HG03039 (cell line): ENCODE data around the gene TNFRSF4.
"Not testable (repeated sequence)": the region's sequence is repeated elsewhere in the genome, so short reads cannot be mapped to it uniquely, and the experiment has no call there.

ENCODE experiments used
- ATAC-seq: cut with Tn5 transposase; IDR thresholded peaks from one replicate; pipeline ENCODE4 v1.9.1; 2021; ENCODE audit warnings: mild to moderate bottlenecking, moderate library complexity; ENCODE audit not compliant: unreplicated experiment

The TNFRSF4 gene

DNA sequence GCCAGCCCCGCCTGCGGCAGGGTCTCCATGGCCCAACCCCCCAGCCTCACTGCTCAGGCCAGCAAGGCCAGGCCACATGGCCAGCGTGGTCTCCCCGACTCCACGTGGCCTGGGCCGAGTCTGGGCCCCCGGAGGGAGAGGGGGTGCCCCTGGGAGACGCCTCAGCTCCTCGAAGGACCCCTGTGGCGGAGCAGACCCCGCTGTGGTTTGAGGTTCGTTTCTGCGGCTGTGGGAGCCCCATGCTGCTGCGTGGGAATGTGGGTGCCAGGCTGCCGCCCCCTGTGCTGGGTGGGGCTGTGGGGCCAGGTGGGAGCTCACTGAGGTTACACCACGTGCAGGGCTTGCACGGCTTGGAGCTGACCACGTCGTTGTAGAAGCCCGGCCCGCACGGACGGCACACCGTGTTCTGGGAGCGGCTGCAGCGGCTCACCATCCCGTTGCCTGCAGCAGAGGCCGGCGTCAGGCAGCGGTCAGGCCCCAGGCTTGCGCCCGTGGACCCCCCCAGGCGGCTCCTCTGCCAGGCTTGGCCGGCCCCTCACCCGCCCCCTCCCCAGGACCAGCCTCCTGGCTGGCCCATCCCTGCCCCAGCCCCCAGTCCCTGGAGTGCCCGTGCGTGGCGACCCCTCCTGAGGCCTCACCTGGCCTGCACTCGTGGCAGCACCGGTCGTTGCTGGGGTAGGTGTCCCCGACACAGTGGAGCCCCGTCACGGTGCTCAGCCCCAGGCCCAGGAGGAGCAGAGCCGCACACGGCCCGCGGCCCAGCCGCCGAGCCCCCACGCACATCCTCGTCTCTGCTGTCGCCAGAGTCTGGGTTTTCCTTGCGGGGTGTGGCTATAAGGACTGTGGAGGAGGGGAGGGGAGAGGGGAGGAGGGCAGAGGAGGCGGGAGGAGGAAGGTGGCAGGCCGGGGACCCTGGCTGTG lies at the start of gene TNFRSF4:
TSS of gene TNFRSF4 (minus strand) at position 809 of the 921 bp plus-strand sequence. CDS start at position 783, 26 bp downstream.
- ATAC-seq = no peak

DNA sequence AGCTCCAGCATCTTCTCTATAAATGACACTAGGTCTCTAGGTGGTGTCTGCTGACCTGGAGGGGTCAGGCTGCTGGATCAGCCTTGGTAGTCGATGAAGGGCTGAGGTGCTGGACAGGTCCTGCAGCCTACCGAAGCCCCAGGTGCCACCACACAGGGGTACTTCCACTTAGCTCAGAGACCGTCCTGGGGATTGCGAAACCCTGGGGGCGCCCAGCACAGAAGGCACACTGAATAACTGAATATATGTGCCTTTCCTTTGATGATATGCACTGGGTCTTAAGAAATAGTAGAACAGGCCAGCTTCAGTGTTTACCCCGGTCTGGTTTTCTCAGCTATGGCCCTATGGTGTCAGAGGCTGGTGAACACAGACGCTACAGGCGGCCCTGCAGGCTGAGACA lies 48.8 kb upstream of the TNFRSF4 start:
- no peak for ATAC-seq

DNA sequence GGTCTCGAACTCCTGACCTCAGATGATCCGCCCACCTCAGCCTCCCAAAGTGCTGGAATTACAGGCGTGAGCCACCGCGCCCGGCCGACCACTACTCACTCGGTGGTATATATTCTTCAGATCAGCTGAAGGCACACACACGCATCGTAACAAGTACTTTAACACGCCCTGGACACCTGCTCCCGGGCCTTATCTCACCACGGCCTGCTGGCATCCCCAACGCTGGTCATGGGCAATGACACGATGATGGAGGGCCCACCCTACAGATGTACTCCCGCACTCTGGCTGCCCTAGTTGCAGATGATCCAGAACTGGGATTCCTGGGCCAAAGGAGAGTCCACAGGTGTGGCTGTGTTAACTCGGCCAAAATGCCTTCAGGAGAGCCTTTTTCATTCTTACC lies 48.1 kb upstream of the TNFRSF4 start:
- ATAC-seq = no peak

DNA sequence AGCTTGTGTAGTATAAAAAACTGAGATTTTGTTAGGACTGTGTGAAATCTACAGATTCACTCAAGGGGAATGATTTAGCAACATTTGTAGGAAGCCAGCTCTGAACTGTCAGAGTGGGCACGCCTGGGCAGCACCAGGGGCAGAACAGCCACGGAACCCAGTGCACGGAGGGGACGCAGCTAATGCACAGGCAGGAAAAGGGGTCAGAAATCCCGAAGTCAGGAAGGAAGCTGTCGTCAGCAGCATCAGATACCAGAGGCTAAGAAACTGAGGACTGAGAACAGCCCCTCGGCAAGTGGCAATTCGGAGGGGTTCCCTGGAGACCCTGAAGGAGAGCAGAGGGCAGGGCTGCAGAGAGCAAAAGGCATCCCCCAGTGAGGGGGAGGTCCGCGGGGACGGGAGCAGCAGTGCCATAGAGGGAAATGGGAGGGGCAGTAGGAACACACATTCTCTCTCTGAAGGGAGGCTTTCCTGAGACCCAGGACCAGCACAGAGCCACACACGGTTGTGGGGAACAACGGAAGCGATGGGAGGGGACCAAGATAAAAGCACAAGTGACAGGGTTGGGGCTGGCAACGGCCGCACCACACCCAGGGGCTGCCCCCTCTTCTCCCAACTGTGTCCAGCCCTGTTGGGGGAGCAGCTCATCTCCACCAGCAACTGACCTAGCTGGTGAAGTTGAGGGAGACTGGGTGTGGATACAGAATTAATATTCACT lies 47.0 kb upstream of the TNFRSF4 start:
- no peak for ATAC-seq

DNA sequence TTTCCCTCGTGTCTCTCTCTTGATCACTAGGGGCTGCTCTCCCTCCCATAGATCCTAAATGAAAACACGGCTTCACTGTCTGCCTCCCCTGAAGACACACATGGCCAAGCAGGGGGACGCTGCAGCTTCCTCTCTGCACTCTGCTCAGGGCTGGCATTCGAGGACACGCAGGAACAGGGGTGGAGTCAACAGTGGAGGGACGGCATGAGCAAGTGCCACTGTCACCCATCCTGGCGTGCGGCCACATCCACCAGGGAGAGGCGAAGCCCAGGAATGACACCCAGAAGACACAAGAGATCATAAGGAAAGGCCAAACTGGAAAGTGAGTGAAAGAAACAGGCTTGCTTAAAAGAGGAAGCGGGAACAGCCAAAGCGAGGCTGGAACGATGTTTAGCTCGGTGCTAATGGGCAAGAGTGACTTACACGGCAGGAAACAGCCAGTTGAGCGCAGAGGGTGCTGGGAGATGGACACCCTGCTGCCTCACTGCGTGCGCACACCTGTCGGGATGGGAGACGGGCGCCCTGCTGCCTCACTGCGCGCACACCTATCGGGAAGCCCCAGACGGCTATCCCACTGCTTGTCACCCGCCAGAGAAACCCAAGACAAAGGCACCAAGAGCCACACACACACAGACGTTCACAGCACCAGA lies 46.1 kb upstream of the TNFRSF4 start:
- no peak for ATAC-seq

DNA sequence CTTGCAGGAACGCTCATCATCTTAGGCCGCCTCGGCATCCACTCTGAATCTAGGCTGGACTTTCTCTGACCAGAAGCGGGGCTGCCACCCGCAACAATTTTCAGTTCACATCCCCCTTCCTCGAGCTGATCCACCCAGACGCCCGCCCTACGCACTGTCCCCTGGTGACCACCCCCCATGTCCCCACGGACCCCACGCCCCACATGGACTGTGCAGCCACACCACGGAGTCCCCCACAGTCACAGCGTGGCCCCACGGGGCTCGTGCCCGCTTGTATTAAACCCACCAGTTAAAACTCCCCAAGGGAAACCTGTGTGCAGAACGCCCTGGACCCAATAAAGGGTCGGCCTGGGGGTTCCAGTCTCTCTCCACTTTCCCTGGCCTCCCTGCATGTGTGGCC lies 45.6 kb upstream of the TNFRSF4 start:
- no peak for ATAC-seq

DNA sequence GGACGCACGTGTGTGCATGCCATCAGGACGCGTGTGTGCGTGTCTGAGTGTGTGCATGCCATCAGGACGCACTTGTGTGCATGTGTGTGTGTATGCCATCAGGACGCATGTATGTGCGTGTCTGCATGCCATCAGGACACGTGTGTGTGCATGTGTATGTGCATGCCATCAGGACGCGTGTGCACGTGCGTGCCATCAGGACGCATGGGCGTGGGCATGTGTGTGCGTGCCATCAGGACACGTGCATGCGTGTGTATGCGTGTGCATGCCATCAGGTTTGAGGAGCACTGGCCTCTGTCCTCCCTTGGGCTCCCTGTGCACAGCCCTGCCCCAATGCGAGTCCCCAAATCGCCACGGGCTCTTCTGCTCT lies 45.2 kb upstream of the TNFRSF4 start:
- no peak for ATAC-seq

DNA sequence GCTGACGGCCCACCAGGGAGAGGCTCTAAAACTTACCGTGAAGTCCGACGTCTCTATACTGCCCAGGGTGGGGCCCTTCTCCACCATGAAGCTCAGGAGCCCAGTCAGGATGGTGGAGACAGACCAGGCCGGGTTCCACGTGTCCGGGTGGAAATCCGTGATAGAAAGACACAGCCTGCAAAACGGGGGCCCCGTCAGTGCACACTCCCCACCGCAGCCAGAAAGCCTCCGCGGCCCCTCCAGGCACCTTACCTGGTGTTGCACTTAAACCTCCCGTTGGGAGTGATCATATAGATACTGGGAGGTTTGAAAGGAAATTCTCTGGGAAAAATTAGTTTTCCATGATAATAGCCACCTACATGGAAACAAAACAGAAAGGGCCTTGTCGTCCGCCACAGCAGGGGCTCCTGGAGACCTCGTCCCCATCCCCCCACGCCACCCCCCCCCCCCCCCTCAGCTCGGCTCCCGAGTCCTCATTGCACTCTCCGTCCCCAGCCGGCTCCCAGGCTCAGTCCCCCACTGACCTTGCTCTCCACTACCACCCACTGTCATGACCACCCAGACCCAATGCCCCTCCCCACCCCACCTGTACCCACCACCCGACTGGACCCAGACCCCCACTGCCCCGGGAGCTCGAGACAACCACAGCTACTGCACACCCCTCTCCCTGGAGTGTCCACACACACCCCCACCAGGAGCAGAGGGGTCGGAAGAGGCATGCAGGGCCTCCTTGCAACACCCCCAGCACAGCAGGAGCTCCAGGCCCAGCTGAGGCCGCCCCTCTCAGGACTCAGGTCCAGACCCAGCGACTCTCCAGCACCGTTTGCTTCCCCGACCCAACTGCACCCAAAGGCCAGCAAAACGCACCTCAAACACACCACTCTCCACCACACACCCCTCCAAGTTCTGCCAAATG lies 43.3 kb upstream of the TNFRSF4 start:
- ATAC-seq = no peak

DNA sequence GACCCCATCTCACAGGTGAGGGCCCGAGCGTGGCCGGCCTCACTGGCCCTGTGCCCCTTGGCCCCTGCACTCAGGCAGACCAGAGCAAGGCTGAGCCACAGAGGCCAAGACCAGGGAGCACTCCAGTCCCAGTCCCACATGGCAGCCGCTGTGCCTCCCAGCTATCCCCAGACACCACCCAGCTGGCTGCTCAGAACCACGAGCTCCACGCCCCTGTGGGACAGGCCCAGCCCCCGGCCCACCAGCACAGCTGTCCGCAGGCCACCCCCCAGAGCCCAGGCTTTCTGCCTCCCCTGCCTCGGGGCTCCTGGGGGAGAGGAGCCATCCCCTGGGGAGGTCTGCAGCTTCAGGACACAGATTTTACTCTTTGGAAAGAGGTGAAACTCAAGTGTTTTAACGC lies 41.7 kb upstream of the TNFRSF4 start:
- ATAC-seq = no peak

DNA sequence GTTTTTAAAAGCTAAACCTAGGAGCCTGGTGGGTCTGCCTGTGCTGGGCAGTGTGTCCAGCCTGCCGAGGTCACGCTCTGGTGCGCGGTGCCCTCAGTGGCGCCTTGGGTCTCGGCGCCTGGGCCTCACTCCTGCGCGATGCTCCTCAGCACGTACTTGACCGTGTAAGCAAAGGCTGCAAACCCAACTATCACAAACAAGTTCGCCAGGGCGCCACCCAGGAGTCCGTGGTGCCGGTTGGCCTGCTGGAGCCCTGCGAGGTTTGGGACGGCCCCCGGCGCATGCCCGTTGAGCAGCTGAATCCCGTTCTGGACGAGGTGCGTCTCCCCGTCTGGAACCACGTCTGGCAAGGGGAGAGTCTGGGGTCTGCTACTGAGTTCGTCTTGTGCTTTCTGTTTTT lies 41.1 kb upstream of the TNFRSF4 start:
- ATAC-seq = no peak

DNA sequence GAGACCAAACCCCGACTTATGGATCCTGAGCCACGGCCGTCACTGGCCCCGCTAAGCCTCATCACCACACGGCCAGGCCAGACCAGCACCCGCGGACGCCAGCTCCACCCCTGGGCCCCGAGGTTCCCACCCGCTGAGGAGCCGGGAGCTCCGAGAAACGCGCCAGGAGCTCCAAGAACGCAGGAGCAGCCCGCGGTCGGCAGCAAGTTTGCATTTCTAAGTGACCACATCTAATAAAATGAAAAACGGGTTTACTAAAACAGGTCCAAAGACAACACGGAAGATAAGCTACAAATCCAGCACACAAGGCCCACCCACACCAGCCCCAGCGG lies 40.7 kb upstream of the TNFRSF4 start:
- ATAC-seq = no peak

DNA sequence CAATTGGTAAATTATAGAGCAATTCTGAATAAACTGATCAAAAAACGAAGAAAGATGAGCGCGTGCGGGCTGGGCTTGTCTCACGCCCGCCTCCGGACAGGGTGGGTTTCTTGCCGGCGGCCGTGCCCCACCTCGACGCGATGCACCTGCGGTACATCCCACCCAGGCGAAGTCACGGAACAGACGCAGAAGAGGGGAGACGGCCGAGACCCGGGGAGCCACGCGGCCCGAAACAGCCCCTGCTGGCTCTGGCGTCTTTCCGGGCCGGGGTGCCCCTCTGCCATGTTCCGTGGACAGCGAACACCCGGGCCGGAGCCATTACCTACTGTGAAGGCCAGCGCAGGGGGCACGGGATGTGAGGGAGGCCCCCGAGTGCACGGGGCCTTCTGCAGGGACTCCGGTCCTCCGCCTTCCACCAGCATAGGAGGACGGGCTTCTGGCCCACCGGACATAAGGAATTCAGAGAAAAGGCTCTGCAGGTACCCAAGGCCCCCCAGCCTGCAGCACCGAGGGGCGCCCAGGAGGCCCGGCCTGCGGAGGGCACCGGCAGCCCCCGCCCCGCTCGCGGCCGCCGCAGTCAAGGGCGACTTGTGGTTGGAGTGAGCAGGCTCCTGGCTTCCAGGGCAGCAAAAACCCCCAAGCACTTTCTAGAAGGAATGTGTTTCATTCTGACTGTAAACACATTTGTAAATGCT lies 40.2 kb upstream of the TNFRSF4 start:
- ATAC-seq = no peak

DNA sequence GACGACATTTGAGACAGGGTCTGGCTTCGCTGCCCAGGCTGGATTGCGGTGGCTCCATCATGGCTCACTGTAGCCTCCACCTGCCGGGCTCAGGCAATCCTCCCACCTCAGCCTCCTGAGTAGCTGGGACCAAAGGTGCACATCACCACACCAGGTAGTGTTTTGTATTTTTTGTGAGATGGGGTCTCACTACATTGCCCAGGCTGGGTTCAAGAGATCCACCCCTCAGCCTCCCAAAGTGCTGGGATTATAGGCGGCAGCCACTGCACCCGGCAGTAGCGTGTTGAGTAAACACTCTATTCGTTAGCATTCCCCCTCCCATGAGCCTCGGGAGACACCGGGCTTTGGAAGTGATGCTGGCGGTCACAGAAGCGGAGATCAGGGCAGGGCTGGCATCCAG lies 39.4 kb upstream of the TNFRSF4 start:
- no peak for ATAC-seq

DNA sequence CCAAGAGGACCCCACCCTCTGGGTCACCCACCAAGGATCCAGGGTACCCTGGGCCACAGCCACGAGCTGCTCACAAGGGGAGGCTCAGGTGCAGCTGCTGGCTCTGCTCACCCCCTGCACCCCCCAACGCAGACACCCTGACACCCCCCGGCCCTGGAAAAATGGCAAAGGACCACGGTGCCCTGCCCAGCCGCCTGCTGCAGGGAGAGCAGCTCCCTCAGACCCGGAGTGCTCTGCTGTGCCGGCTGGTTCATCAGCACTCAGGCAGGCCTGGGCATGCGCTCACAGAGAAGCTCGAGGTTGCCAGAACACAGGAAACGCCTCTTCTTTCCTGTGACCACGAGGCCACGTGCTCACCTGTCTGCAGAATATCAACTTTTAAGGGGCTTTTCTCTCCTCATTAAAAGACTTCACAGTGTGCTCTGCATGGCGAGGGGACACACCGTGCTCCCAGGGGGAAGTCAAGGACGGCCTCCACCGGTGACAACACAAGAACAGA lies 36.9 kb upstream of the TNFRSF4 start:
- no peak for ATAC-seq

DNA sequence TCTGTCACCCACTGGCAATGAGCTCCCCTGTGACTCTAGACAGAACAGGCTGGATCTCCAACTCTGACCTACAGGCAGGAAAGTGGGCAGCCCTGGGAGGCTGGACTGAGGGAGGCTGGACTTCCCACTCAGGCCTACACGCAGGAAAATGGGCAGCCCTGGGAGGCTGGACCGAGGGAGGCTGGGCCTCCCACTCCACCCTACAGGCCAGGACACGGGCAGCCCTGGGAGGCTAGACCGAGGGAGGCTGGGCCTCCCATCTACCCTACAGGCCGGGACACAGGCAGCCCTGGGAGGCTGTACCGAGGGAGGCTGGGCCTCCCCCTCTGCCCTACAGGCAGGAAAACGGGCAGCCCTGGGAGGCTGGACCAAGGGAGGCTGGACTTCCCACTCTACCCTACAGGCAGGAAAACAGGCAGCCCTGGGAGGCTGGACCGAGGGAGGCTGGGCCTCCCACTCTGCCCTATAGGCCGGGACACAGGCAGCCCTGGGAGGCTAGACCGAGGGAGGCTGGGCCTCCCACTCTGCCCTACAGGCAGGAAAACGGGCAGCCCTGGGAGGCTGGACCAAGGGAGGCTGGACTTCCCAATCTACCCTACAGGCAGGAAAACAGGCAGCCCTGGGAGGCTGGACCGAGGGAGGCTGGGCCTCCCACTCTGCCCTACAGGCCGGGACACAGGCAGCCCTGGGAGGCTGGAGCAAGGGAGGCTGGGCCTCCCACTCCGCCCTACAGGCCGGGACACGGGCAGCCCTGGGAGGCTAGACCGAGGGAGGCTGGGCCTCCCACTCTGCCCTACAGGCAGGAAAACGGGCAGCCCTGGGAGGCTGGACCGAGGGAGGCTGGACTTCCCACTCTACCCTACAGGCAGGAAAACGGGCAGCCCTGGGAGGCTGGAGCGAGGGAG lies 34.3 kb upstream of the TNFRSF4 start:
- not testable (repeated sequence) for ATAC-seq

DNA sequence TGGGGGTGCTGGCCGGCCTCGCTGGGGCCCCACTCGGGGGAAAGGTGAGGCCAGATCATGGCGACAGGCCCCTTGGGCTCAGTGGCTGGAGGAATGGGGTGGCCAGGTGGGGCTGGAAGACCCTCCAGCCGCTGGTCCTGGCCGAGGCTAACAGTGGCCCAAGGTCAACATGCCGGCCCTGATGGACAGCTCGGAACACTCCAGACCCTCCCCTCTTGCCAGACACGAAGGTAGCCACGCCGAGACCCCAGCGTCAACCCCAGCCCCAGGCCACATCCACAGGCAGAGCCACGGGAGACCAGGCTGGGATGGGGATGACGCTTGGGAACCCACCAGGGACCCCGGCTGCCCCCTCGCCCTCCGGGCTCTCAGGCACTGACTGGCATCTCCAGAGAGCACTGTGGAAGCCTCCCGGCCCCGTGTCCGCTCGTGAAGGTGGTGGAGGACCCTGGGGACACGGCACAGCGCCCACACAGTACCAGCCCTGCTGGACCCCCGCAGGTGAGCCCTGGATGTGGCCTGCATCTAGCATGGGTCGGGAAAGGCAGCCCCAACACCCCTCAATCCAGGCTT lies 33.5 kb upstream of the TNFRSF4 start:
- no peak for ATAC-seq

DNA sequence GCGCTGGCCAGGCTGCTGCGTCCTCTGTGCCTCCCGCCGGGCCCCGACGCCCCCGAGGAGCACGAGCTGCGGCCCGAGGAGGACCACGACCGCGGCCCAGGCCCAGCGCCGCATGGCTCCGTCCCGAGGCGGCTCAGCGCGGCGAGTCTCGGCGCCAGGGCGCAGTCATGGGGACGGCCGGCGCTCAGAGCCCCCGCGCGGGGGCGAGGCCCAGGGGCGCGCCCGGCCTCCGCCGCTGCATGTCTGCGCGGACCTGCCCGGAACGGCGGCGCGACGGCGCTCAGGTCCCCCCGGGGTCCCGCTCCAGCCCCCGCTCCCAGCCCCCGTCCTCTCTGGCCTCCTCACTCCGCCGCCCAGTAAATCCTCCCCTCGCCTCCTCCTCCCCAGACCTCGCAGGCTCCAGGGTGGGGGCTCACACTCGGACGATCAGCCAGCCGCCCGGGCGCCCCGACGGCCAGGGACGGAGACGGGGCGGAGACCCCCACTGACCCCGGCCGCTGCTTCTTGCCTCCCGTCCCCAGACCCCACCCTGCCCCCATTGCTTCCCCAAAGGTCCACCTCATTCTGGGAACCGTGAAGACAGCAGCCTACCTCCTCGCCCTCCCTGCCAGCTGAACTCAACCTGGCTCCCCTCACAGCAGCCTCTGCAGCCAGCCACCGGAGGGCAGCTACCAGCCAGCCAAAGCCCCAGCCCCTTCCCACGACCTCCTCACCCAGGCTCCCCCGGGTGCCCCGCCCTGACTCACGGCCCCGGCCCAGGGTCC lies 32.8 kb upstream of the TNFRSF4 start, which contains the start of gene C1QTNF12:
TSS of gene C1QTNF12 (minus strand) at position 146 of the 764 bp plus-strand sequence. CDS start at position 114, 32 bp downstream.
- ATAC-seq = no peak
